ENCODE data around the gene PSG11.
"Not testable (repeated sequence)": the region's sequence is repeated elsewhere in the genome, so short reads cannot be mapped to it uniquely, and the experiment has no call there.

GRCh38 chr19:43026369-43026768 lies at the start of gene PSG11:
- TF ChIP-seq ZNF280D (CRISPR knock-in tag; IDR thresholded peaks at IDR 0.05); IRF2 (CRISPR knock-in tag; IDR thresholded peaks at IDR 0.05); EZH2 (conservative IDR thresholded peaks at IDR 0.05; ENCODE audit: low read depth, low read length); MEF2D (CRISPR knock-in tag; IDR thresholded peaks at IDR 0.05): not testable (repeated sequence)

Data from HepG2 (cell line).